K562 treated with DMSO at 1 percent for 4 hours (cell line): ENCODE results near the gene NME8. TPM values are rescaled to one million over a fixed set of nuclear protein-coding genes. Genes with fewer than 3 reads are reported as not detected.

Experiments used
- total RNA-seq: library from RNA; unstranded; fragments of 300-600 nt; gene quantifications from 2 replicates; pipeline ENCODE4 v1.2.3, GENCODE V29; 2022; ENCODE audit not compliant: insufficient read depth

NME8 gene, protein sequence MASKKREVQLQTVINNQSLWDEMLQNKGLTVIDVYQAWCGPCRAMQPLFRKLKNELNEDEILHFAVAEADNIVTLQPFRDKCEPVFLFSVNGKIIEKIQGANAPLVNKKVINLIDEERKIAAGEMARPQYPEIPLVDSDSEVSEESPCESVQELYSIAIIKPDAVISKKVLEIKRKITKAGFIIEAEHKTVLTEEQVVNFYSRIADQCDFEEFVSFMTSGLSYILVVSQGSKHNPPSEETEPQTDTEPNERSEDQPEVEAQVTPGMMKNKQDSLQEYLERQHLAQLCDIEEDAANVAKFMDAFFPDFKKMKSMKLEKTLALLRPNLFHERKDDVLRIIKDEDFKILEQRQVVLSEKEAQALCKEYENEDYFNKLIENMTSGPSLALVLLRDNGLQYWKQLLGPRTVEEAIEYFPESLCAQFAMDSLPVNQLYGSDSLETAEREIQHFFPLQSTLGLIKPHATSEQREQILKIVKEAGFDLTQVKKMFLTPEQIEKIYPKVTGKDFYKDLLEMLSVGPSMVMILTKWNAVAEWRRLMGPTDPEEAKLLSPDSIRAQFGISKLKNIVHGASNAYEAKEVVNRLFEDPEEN
- total RNA-seq = not detected in 2 replicates

GRCh38 chr7:37848297-37848696 lies at the start of gene NME8:
Gene NME8 (plus strand): TSS chr7:37848597. CDS start chr7:37850267, 1,670 bp downstream.

GRCh38 chr7:37916673-37917660 lies 68.6 kb downstream of the NME8 start, which contains the start of gene SFRP4:
Gene SFRP4 (minus strand): TSS chr7:37916817. CDS start chr7:37916537, 280 bp downstream.

GRCh38 chr7:37920305-37920848 lies 72.0 kb downstream of the NME8 start, which contains the start of gene EPDR1:
Gene EPDR1 (plus strand): TSS chr7:37920640. CDS start chr7:37920940, 300 bp downstream.

Other genes starting within 250 kb of the NME8 start
- not detected in 2 replicates for gene GPR141, start 164.8 kb upstream of the NME8 start, total RNA-seq
- not detected in 2 replicates for gene SFRP4, start 68.2 kb downstream of the NME8 start, total RNA-seq
- gene EPDR1, start 72.0 kb downstream of the NME8 start, total RNA-seq = not detected in 2 replicates